Measurements from ENCODE around the gene PRR14.

GRCh38 chr16:30603945-30604315 is 46.8 kb upstream of the PRR14 start:
- TF ChIP-seq, protein P1, sequence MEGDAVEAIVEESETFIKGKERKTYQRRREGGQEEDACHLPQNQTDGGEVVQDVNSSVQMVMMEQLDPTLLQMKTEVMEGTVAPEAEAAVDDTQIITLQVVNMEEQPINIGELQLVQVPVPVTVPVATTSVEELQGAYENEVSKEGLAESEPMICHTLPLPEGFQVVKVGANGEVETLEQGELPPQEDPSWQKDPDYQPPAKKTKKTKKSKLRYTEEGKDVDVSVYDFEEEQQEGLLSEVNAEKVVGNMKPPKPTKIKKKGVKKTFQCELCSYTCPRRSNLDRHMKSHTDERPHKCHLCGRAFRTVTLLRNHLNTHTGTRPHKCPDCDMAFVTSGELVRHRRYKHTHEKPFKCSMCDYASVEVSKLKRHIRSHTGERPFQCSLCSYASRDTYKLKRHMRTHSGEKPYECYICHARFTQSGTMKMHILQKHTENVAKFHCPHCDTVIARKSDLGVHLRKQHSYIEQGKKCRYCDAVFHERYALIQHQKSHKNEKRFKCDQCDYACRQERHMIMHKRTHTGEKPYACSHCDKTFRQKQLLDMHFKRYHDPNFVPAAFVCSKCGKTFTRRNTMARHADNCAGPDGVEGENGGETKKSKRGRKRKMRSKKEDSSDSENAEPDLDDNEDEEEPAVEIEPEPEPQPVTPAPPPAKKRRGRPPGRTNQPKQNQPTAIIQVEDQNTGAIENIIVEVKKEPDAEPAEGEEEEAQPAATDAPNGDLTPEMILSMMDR (conservative IDR thresholded peaks at IDR 0.05; ENCODE audit: low read depth, low read length): no peak
- no peak for TF ChIP-seq POLR2A (IDR thresholded peaks at IDR 0.05; ENCODE audit: low read depth, low read length)
- TF ChIP-seq USF2 (IDR thresholded peaks at IDR 0.05; ENCODE audit: low read depth, low read length): no peak
